CD4-positive, alpha-beta T cell (primary cell): ENCODE data around the gene NIN. TPM values are rescaled to one million over a fixed set of nuclear protein-coding genes. Genes with fewer than 3 reads are reported as not detected.

ENCODE experiments used
- ATAC-seq: fragments of 200-7000 bp; cut with Tn5 transposase; one replicate; pipeline ENCODE4 v1.10.0; 2022; ENCODE audit warnings: mild to moderate bottlenecking; ENCODE audit not compliant: poor library complexity
- CTCF ChIA-PET: fragments of 350-600 bp; sonication (Branson Sonifier 250); formaldehyde crosslinking; loops from one replicate; lab custom pipeline; 2021; ENCODE audit warnings: antibody characterized with exemption, inconsistent platforms; lab: Charles Lee
- POLR2A ChIA-PET: fragments of 350-600 bp; sonication (Branson Sonifier 250); formaldehyde crosslinking; loops from one replicate; lab custom pipeline; 2021; ENCODE audit warnings: antibody characterized with exemption, inconsistent platforms; lab: Charles Lee
- DNase-seq, 14 experiments: peaks; one replicate each; pipeline ENCODE4 v3.0.0-alpha.2; 2013 to 2020; ENCODE audit warnings: mixed read lengths in 2 of 14
- H3K27ac ChIP-seq, 2 donors: one replicate each; pipeline versions ENCODE4 v1.5.1 to v1.7.0; 2013; ENCODE audit warnings: low read length in 2 of 2, low read depth in 1 of 2, mild to moderate bottlenecking in 1 of 2
- H3K27me3 ChIP-seq, 2 experiments: 1 replicate in 1 of 2; 2 replicates in 1 of 2; pipeline versions ENCODE4 v1.6.1 to v1.7.0; 2013; ENCODE audit warnings: low read length in 2 of 2, control low read depth in 1 of 2, mild to moderate bottlenecking in 1 of 2, moderate library complexity in 1 of 2; ENCODE audit not compliant: insufficient read depth in 2 of 2, control insufficient read depth in 1 of 2
- H3K36me3 ChIP-seq: one replicate; pipeline ENCODE4 v1.6.1; 2013; ENCODE audit warnings: low read length, control low read depth; ENCODE audit not compliant: insufficient read depth
- H3K4me1 ChIP-seq: one replicate; pipeline ENCODE4 v1.6.1; 2013; ENCODE audit warnings: low read length, control low read depth; ENCODE audit not compliant: insufficient read depth
- H3K4me3 ChIP-seq: one replicate; pipeline ENCODE4 v1.5.1; 2013; ENCODE audit warnings: mild to moderate bottlenecking, low read length, moderate library complexity
- H3K9me3 ChIP-seq, 2 experiments: 1 replicate in 1 of 2; 2 replicates in 1 of 2; pipeline versions ENCODE4 v1.6.1 to v1.7.0; 2013; ENCODE audit warnings: low read length in 2 of 2, mild to moderate bottlenecking in 2 of 2, control low read depth in 1 of 2, moderate library complexity in 1 of 2; ENCODE audit not compliant: control insufficient read depth in 1 of 2, insufficient read depth in 1 of 2
- H3K27ac Mint-ChIP-seq: one replicate; pipeline ENCODE4 v1.8.0; 2020; ENCODE audit warnings: mixed read lengths
- H3K27me3 Mint-ChIP-seq: one replicate; pipeline ENCODE4 v1.8.0; 2021; ENCODE audit warnings: mixed read lengths
- H3K36me3 Mint-ChIP-seq: one replicate; pipeline ENCODE4 v1.8.0; 2021; ENCODE audit warnings: low read depth, mixed read lengths
- H3K4me1 Mint-ChIP-seq: one replicate; pipeline ENCODE4 v1.8.0; 2021; ENCODE audit warnings: low read depth, mixed read lengths
- H3K4me3 Mint-ChIP-seq: one replicate; pipeline ENCODE4 v1.8.0; 2020; ENCODE audit warnings: mild to moderate bottlenecking, mixed read lengths
- H3K9me3 Mint-ChIP-seq: one replicate; pipeline ENCODE4 v1.8.0; 2020; ENCODE audit warnings: mixed read lengths
- CTCF ChIP-seq: fragments of 200-600 bp; IDR thresholded peaks from one replicate; pipeline ENCODE4 v1.8.0; 2022; ENCODE audit warnings: antibody characterized with exemption, mild to moderate bottlenecking
- intact Hi-C, 2 experiments: fragments of 100-400 bp; cut with DNase I in 1 of 2; cut with micrococcal nuclease in 1 of 2; formaldehyde crosslinking; loops; one replicate each; pipeline versions ENCODE4 v1.15.1 to v1.9.0; 2023 to 2025; cut with DNase I, micrococcal nuclease
- total RNA-seq, 174 experiments: library from RNA in 2 of 174; stranded (reverse) in 2 of 174; gene quantifications; one replicate each; pipeline ENCODE4 v1.2.3 and lab custom pipeline; 2021 to 2026

Gene NIN
- total RNA-seq, 2 experiments from 2014 or later: 96.8 to 98.5 TPM

- H3K27ac ChIP-seq: no peak overlapping the region
- no peaks in the 10 kb centered on the region for H3K9me3 ChIP-seq
- Mint-ChIP-seq H3K36me3 (peaks cover 73% of the 10 kb centered on the region), H3K27me3 (no peaks in the 10 kb centered on the region), H3K9me3 (no peaks in the 10 kb centered on the region), H3K4me1 (peaks cover 73% of the 10 kb centered on the region), H3K27ac (peak overlapping the region; percentile 60), H3K4me3 (no peak overlapping the region)
- ChIA-PET CTCF (interaction anchor here (0.8 to 0.9 kb wide), 2 partner anchors 8 to 15 kb away, joined by 3 read pairs; no protein-coding TSS in a partner anchor), POLR2A (interaction anchor here (0.6 to 1.8 kb wide), 4 partner anchors 10 to 64 kb away, joined by 3 to 7 read pairs (median 4); no protein-coding TSS in a partner anchor)
- H3K27me3 ChIP-seq: no peaks in the 10 kb centered on the region
- DNase-seq (no peak), ATAC-seq (no peak)
- intact Hi-C loops: no loop called here
- no peak for TF ChIP-seq CTCF
- no peak overlapping the region for H3K4me3 ChIP-seq
- H3K36me3 ChIP-seq: peaks cover 28% of the 10 kb centered on the region
- peaks cover 22% of the 10 kb centered on the region for H3K4me1 ChIP-seq
Observed at GRCh38 chr14:50796390-50796789, 34.6 kb downstream of the NIN start.

- H3K36me3 ChIP-seq: peaks cover 29% of the 10 kb centered on the region
- CTCF ChIA-PET: interaction anchor here (0.8 kb wide), 1 partner anchor 15 kb away, joined by 3 read pairs; no protein-coding TSS in a partner anchor
- H3K4me3 ChIP-seq: no peak overlapping the region
- H3K9me3 Mint-ChIP-seq: no peaks in the 10 kb centered on the region
- POLR2A ChIA-PET: interaction anchor here (0.7 to 1.8 kb wide), 3 partner anchors 9 to 65 kb away, joined by 3 to 7 read pairs (median 4); no protein-coding TSS in a partner anchor
- intact Hi-C loops: no loop called here
- H3K27me3 ChIP-seq: no peaks in the 10 kb centered on the region
- no peak for TF ChIP-seq CTCF
- ATAC-seq (no peak), DNase-seq (no peak)
- no peaks in the 10 kb centered on the region for H3K9me3 ChIP-seq
- no peak overlapping the region for H3K27ac ChIP-seq
- H3K27me3 Mint-ChIP-seq: no peaks in the 10 kb centered on the region
- H3K36me3 Mint-ChIP-seq: peaks cover 74% of the 10 kb centered on the region
- H3K27ac Mint-ChIP-seq: peak overlapping the region; percentile 60
- H3K4me3 Mint-ChIP-seq: no peak overlapping the region
- H3K4me1 ChIP-seq: peaks cover 22% of the 10 kb centered on the region
- peaks cover 78% of the 10 kb centered on the region for H3K4me1 Mint-ChIP-seq
Observed at GRCh38 chr14:50795909-50796308, 35.1 kb downstream of the NIN start.

GRCh38 chr14:50795142-50795541, 35.8 kb downstream of the NIN start:
- H3K4me1 ChIP-seq: peaks cover 23% of the 10 kb centered on the region
- H3K27ac ChIP-seq: no peak overlapping the region
- no peaks in the 10 kb centered on the region for H3K27me3 Mint-ChIP-seq
- no peaks in the 10 kb centered on the region for H3K9me3 ChIP-seq
- peaks cover 85% of the 10 kb centered on the region for H3K4me1 Mint-ChIP-seq
- ATAC-seq (no peak), DNase-seq (no peak)
- TF ChIP-seq CTCF: no peak
- H3K36me3 Mint-ChIP-seq: peaks cover 75% of the 10 kb centered on the region
- H3K36me3 ChIP-seq: peaks cover 36% of the 10 kb centered on the region
- no peaks in the 10 kb centered on the region for H3K9me3 Mint-ChIP-seq
- ChIA-PET POLR2A (interaction anchor here (1.6 to 5.2 kb wide), 4 partner anchors 9 to 65 kb away, joined by 6 to 40 read pairs (median 18); partner anchors contain the start of gene NIN), CTCF (interaction anchor here (1.6 kb wide), 1 partner anchor 65 kb away, joined by 4 read pairs; no protein-coding TSS in a partner anchor)
- H3K4me3 ChIP-seq: no peak overlapping the region
- H3K27me3 ChIP-seq: no peaks in the 10 kb centered on the region
- intact Hi-C loops: no loop called here
- H3K27ac Mint-ChIP-seq: no peak overlapping the region
- no peak overlapping the region for H3K4me3 Mint-ChIP-seq
